GM19025 (cell line): ENCODE measurements around the gene CIDEC.
A peak's percentile ranks its signal among the peaks of the same experiment; 100 is the strongest.

Source experiments
- ATAC-seq: cut with Tn5 transposase; IDR thresholded peaks from one replicate; pipeline ENCODE4 v1.9.1; 2021; ENCODE audit warnings: mild to moderate bottlenecking, low read depth, moderate library complexity; ENCODE audit not compliant: unreplicated experiment

CIDEC gene, protein sequence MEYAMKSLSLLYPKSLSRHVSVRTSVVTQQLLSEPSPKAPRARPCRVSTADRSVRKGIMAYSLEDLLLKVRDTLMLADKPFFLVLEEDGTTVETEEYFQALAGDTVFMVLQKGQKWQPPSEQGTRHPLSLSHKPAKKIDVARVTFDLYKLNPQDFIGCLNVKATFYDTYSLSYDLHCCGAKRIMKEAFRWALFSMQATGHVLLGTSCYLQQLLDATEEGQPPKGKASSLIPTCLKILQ

DNA sequence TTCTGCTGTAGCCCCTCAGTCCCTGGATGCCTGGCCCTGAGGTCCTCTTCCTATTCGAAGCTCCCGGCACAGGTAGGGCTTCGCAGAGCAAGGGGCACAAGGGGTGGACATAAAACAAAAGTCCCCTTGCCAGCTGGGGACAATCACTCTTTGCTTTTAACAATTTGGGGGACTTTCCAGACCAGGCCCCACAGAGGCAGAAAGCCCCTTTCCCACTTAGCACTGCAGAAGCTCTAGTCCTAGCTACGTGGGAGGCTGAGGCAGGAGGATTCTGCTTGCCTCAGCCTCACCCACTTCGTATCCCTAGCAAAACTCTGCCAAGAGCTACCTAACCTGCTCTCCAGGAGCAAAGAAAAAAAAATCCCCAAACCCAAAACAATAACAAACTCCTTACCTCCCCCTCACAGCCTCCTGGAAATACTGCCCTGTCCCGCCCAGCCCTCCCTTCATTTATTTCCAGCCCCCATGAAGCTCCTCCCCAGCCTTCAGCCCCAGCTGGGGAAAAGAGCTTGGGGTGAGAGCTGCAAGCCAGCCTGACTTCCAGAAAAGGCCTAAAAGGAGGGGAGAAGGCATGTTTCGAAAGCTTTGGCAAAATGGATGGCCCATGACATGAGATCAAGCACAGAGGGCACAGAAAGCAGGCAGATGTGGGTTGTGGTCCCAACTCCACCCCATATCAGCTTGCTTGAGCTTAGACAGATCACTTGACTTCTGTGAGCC is at the start of gene CIDEC:
CIDEC (minus strand) TSS at position 424 of the 720 bp plus-strand sequence. CDS start 1,767 bp downstream, outside the sequence.
- no peak for ATAC-seq

DNA sequence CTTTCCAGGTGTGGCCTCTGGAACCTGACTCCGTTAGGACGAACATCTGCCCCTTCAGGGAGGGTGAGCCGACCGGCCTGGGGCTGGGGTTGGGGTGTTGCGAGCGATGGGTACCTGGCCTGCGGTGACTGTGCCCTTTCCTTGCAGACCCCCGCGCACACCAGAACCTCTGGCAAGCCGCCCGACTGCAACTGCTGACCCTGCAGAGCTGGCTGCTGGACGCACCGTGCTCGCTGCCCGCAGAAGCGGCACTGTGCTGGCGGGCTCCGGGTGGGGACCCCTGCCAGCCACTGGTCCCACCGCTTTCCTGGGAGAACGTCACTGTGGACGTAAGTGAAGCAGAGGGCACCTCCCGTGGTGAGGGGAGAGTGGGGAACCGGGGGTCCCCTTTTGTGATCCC is 48.1 kb upstream of the CIDEC start:
- ATAC-seq = no peak

DNA sequence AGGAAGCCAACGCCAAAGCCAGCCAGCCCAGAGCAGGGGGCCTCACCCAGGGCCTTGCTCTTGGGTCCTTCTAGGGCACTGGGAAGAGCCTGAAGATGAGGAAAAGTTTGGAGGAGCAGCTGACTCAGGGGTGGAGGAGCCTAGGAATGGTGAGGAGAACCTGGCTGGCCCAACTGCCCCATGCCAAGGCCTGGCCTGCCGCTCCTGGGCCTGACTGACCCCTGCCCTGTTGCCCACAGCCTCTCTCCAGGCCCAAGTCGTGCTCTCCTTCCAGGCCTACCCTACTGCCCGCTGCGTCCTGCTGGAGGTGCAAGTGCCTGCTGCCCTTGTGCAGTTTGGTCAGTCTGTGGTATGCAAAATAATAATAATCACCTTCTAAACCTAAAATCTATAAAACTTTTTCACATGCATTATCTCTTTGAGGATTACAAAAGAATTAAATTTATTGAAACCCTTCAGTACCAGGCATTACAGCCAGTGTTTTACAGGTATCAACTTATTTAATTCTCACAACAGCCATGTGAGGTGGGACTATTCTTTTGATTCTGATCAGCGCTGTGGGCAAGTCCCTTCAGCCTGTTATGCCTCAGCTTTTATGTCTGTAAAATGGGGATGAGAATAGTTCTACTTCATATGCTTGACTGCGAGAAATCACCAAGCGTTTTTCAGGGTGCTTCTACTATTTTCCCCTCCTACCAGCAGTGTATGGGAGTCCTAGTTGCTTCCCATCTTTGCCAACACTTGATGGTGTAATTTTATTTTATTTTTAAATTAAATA is 38.4 kb upstream of the CIDEC start:
- no peak for ATAC-seq

DNA sequence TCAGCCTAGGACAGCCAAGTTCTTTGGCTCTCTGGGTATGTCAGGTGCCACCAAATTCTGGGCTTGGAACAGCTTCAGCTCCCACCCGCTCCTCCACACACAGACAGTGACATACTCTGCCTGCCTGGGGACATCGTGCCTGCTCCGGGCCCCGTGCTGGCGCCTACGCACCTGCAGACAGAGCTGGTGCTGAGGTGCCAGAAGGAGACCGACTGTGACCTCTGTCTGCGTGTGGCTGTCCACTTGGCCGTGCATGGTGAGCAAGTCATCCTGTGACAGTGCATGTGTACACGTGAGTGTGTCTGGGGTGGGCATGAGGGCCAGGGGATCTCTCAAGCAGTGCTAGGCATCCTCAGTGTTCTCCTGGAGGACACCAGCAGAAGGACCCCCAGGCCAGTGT is 37.8 kb upstream of the CIDEC start:
- no peak for ATAC-seq

DNA sequence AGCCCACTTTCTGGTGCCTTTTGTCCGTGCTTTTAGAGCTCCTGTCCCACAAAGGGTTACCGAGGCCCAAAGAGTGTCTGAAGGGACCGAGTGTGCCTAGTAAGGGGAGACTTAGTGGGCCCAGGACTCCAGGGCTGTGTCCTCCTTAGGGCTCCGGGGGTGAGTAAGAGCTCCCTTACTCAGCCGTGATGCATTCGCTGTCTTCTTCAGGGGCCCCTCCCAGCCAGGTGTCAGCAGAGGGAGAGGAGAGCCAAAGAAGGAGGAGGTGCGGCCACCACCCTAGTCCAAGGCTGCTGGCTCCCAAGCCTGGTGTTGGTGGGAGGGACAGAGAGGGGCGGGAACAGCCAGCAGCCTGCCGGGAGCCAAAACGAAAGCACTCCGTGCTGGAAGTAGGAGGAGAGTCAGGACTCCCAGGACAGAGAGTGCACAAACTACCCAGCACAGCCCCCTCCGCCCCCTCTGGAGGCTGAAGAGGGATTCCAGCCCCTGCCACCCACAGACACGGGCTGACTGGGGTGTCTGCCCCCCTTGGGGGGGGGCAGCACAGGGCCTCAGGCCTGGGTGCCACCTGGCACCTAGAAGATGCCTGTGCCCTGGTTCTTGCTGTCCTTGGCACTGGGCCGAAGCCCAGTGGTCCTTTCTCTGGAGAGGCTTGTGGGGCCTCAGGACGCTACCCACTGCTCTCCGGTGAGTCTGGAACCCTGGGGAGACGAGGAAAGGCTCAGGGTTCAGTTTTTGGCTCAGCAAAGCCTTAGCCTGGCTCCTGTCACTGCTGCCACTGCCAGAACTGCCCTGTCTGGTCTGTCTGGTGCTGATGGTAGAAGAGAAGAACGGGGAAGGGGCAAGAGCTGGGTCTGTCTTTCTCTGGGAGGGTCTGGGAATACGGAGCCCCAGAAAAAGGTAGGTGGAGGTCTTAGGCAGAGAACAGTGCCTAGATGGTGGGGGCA is 37.0 kb upstream of the CIDEC start, which contains the start of gene IL17RC:
IL17RC (plus strand) TSS at position 365 of the 947 bp plus-strand sequence; CDS start at position 583, 218 bp downstream.
- no peak for ATAC-seq

DNA sequence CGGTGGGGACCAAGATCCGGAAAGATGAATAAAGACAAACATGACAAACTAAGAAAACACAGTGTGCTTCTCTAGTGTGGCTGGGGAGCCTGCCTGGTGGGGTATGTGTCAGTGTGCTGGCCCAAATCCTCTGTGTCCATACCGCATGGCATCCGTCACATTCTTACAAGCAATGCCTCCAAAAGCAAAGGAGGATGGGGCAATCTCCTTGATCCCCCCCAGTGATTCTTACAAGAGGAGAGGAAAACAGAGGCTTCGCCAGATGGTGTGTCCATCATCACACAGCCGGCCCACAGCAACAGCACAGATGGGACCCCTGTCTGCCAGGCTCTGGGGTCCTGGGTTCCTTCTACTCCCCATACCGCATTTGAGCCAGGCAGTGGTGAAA is 36.3 kb upstream of the CIDEC start:
- ATAC-seq = no peak

DNA sequence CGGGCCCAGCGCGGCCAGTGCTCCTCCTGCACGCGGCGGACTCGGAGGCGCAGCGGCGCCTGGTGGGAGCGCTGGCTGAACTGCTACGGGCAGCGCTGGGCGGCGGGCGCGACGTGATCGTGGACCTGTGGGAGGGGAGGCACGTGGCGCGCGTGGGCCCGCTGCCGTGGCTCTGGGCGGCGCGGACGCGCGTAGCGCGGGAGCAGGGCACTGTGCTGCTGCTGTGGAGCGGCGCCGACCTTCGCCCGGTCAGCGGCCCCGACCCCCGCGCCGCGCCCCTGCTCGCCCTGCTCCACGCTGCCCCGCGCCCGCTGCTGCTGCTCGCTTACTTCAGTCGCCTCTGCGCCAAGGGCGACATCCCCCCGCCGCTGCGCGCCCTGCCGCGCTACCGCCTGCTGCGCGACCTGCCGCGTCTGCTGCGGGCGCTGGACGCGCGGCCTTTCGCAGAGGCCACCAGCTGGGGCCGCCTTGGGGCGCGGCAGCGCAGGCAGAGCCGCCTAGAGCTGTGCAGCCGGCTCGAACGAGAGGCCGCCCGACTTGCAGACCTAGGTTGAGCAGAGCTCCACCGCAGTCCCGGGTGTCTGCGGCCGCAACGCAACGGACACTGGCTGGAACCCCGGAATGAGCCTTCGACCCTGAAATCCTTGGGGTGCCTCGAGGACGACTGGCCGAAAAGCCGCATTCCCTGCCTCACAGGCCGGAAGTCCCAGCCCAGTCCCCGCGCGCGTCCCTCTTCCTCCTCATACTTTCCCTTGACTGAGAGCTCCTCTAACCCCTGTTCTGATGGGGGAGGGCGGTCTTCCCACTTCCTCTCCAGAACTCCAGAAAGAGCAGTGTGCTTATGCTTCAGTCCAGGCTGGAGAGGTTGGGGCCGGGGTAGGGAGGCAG is 35.4 kb upstream of the CIDEC start:
- peak; percentile 47 for ATAC-seq

DNA sequence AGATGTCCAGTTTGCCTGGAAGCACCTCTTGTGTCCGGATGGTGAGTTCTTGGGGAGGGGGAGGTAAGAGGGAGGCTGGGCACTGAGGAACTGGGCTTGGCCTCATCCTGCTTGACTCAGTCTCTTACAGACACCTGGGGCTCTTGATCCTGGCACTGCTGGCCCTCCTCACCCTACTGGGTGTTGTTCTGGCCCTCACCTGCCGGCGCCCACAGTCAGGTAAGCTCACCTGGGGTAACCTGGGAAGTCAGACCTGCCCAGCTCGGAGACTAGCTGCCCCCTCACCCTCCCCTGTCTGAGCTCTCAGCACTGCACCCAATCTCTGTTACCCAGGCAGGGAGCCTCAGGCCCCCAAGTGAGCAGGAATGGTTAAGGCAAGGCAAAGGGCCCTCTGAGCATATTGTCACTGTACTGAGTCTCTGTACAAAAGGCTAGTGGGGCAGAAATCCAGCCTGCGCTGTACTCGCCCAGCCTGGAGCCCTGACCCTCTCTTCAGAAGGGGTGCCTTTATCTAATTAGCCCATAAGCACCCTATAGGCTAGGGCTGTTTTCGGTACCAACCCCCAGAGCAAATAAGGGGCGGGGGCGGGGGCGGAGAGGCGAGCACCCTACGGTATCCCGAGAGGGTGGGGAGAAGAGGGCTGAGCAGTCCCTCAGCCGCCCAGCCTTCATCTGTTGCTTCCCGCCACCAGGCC is 34.7 kb upstream of the CIDEC start:
- ATAC-seq = no peak

DNA sequence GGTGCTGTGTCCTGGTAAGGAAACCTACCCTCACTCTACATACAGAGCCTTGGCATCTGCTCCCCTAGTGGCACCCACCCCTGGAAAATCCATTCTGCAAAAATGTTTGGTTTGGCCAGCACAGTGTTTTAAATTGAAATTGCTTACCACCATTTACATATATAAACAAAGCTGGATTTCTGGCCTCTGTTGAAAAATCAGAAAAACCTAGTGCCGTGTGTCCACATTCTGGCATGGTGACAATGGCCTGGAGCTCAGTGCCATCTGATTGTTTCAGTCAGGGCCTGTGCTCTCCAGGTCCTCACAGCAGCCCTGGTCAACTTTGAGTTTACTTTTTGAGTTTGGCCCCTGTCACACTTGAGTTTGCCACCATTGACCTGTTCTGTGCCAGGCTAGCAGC is 34.0 kb upstream of the CIDEC start:
- no peak for ATAC-seq

DNA sequence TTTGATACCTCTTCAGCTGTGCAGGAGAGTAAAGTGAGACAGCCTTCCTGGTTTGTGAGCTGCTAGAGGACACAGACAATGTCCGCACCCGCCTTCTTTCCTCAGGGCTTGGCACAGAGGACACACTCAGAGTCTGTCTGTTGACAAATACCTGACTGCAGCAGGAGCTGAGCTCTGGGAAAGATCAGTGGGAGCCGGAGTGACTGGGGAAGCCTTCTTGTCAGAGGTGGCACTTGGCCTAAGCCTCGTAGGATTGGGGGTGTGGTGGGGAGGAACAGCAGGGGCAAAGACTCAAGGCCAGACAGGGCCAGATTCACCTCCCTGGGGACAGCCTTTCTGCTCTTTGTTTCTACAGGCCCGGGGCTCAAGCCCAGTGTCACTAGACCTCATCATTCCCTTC is 33.5 kb upstream of the CIDEC start:
- no peak for ATAC-seq

DNA sequence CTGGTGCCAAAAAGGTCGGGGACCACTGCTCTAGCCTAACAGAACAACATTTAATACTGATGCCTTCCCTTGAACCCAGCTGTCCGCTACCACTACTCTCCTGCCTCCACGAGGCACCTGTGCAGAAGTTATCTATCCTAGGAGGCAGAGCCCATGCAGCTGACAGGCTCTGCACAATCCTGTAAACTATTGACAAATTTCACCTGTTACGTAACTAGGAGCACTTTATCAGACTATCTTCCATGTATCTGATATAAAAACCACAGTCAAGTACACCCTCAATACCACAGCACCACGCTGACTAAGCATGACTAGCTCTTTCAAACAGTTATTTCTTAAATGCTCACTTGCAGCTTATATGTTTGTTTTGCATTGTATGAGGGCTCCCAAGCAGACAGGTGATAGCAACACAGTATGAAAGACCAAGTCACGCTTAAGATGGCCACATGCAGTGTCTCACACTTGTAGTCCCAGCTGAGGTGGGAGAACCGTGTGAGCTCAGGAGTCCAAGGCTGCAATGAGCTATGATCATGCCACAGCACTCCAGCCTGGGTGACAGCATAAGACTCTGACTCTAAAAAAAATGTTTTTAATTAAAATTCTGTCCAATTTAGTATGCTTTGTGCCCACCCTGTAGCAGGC is 32.4 kb upstream of the CIDEC start:
- no peak for ATAC-seq

DNA sequence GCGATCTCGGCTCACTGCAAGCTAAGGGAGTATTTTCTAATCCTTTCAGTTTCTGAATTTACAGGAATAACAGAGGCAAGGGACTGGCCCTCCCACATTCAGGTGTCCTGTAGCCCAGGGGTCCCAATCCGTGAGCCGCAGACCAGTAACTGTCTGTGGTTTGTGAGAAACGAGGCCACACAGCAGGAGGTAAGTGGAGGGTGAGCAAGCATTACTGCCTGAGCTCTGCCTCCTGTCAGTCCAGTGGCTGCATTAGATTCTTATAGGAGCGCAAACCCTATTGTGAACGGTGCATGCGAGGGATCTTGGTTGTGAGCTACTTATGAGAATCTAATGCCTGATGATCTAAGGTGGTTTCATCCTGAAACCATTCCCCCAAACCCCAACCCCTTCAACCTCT is 31.8 kb upstream of the CIDEC start:
- ATAC-seq = no peak

DNA sequence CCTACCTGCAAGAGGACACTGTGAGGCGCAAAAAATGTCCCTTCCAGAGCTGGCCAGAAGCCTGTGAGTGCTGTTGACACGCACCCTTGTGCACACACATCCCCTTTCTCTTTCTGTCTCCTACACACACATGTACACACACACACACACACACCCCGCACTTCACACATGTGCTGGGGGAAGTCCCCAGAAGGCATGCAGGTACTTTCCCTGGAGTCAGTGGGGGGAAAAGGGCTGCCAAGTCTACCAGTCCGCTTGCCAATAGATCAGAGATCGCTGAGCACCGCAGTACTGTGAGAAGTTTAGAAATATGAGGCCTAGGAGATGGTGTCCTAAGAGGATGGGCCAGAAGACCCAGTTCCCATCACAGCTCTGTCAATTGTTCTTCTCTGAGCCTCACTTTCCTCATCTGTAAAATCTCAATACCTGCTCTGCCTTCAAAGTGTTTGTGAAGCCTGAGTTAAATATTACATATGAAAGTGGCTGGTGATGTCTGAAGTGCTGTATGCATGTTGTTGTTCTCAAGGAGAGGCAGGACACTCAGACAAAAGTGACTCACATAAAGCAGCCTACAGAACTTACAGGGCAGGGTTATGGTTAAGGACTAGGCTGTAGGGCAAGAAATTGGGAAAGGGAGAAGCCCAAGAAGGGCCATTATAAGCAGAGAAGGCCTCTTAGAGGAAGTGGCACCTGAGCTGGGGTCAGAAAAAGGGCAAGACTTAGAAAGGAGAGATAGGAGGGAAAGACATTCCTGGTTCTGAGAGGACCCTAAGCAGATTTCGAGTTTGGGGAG is 29.4 kb upstream of the CIDEC start:
- ATAC-seq = no peak

DNA sequence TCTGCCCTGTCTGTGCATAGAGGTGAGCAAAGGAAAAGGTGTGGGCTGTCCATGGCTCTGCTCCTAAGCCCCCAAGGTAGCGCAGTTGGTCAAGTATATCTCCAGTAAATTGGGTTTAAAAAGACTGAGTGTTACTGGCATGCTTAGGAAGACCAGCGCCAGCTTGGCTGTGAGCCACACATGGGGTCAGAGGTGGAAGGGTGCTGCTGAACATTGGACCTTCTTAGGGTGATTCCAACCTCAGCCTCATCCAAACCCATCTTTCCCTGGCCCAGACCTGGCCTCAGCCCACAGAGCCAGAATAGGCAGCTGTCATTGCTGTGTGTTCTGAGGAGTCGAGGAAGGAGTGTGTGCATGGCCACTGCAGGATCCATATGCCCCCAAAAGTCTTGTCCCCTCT is 28.2 kb upstream of the CIDEC start:
- no peak for ATAC-seq

DNA sequence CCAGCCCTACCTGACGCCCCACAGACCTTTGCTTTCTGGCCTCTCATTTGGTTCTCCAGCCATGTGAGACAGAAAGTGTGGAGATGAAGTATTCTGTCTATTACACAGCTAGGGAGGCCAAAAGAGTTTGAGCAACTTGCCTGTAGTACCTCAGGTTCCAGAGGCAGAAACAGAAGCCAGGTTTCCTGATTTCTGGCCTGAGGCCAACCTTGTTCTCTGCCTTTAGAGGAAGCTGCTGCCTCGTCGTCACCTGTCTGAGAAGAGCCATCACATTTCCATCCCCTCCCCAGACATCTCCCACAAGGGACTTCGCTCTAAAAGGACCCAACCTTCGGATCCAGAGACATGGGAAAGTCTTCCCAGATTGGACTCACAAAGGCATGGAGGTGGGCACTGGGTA is 26.4 kb upstream of the CIDEC start:
- no peak for ATAC-seq

DNA sequence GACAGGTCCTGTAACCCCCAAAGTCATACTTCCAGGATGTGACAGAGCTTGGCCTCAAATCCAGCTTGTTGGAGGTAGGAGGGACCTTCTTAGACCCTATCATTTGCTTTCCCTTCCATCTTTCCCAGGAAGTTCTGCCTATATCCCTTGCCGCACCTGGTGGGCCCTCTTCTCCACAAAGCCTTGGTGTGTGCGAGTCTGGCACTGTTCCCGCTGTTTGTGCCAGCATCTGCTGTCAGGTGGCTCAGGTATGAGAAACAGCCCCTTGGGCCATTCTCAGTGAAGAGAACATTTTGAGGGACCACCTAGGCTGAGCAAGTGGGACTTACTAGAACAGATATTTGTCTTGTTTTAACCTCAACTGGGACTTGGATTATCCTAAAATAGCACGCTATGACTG is 23.9 kb upstream of the CIDEC start:
- no peak for ATAC-seq

DNA sequence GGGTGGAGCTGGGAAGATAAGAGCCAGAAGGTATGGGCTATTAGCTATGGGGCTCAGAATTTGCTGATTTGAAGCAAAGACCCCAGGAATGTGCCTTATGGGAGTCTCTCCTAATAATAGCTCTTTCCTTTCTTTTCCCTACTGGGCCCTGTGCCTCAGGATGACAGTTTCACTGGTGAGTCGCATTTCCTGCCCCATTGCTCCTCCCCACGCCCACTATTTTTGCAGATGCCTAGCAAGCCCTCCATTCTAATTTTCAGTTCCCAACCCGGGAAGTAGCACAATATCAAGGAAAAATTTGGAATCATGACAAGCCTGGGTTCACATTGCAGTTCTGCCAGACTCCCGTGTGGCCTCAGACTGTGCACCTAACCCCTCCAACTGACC is 23.2 kb upstream of the CIDEC start:
- no peak for ATAC-seq
